GM18867 (cell line): ENCODE data around the gene ST7L.
"Not testable (repeated sequence)": the region's sequence is repeated elsewhere in the genome, so short reads cannot be mapped to it uniquely, and the experiment has no call there.

Source experiments
- ATAC-seq: cut with Tn5 transposase; IDR thresholded peaks from one replicate; pipeline ENCODE4 v1.9.1; 2021; ENCODE audit warnings: mild to moderate bottlenecking, moderate library complexity; ENCODE audit not compliant: unreplicated experiment

Gene ST7L

GRCh38 chr1:112501810-112502641 lies 116.9 kb downstream of the ST7L start:
- ATAC-seq, result no peak

DNA sequence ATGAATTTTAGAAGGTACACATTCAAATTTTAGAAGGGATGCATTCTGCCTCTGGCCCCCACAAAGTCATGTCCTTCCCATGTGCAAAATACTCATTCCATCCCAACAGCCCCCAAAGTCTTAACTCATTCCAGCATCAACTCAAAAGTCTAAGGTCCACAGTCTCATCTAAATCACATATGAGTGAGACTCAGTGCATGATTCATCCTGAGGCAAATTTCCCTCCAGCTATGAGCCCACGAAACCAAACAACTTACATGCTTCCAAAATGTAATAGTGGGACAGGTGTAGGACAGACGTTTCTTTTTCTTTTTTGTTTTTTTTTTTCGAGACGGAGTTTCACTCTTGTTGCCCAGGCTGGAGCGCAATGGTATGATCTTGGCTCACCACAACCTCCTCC lies 122.7 kb downstream of the ST7L start:
- no peak for ATAC-seq

GRCh38 chr1:112493351-112493750 lies 125.6 kb downstream of the ST7L start:
- no peak for ATAC-seq

DNA sequence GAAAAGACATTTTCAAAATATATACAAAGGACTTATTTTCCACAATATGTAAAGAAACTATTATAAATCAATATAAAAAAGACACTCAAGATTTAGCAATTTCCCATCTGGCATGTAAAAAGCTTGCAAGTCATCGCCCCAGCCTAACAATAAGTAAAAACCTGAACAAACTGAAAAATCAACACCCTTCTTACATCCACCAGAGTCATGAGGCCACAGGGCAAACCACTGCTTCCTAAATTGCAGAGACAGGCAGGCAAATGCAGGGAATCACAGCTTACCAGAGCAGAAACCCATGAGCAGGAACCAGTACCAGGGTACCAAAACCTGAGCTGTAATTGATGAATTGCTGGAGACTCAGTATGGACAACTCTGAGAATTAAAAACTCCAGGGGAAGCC lies 126.9 kb downstream of the ST7L start:
- ATAC-seq, result no peak

- no peak for ATAC-seq
These were observed 130.8 kb downstream of the ST7L start for GRCh38 chr1:112488141-112488540.

- not testable (repeated sequence) for ATAC-seq
These were observed 131.3 kb downstream of the ST7L start for GRCh38 chr1:112487686-112488085.

GRCh38 chr1:112486063-112486462 lies 132.9 kb downstream of the ST7L start:
- ATAC-seq, result not testable (repeated sequence)

- ATAC-seq, result no peak
These were observed 140.6 kb downstream of the ST7L start for GRCh38 chr1:112478314-112478713.

- ATAC-seq, result no peak
These were observed 141.4 kb downstream of the ST7L start for GRCh38 chr1:112477550-112477949.
